Endodermal cell (in vitro differentiated cells): ENCODE measurements around the gene PDE6G. TPM values are rescaled to one million over a fixed set of nuclear protein-coding genes. Genes with fewer than 3 reads are reported as not detected.

Experiments used
- DNase-seq: peaks from one replicate; pipeline ENCODE4 v3.0.0-alpha.2; 2017
- H3K27ac ChIP-seq: 2 replicates; pipeline ENCODE4 v1.5.1; 2013; ENCODE audit warnings: mild to moderate bottlenecking, low read depth, low read length, moderate library complexity
- H3K27me3 ChIP-seq: 2 replicates; pipeline ENCODE4 v1.6.1; 2013; ENCODE audit warnings: mild to moderate bottlenecking, low read length, moderate library complexity; ENCODE audit not compliant: insufficient read depth, control insufficient read depth, poor library complexity, severe bottlenecking
- H3K36me3 ChIP-seq: 2 replicates; pipeline ENCODE4 v1.7.0; 2013; ENCODE audit warnings: mild to moderate bottlenecking, low read length, moderate library complexity; ENCODE audit not compliant: control insufficient read depth, insufficient read depth
- H3K4me1 ChIP-seq: one replicate; pipeline ENCODE4 v1.7.0; 2013; ENCODE audit warnings: low read length; ENCODE audit not compliant: control insufficient read depth, insufficient read depth
- H3K4me3 ChIP-seq: 2 replicates; pipeline ENCODE4 v1.5.1; 2013; ENCODE audit warnings: mild to moderate bottlenecking, low read length, moderate library complexity
- H3K9ac ChIP-seq: 2 replicates; pipeline ENCODE4 v1.6.1; 2013; ENCODE audit warnings: mild to moderate bottlenecking, low read length, moderate library complexity; ENCODE audit not compliant: poor library complexity, severe bottlenecking; ENCODE audit errors: extremely low read depth
- H3K9me3 ChIP-seq: 2 replicates; pipeline ENCODE4 v1.6.1; 2013; ENCODE audit warnings: mild to moderate bottlenecking, low read length, moderate library complexity; ENCODE audit not compliant: control insufficient read depth
- H3K27ac Mint-ChIP-seq: 2 replicates; pipeline ENCODE4 v1.8.0; 2020; ENCODE audit warnings: mixed read lengths
- H3K27me3 Mint-ChIP-seq: 2 replicates; pipeline ENCODE4 v1.8.0; 2021; ENCODE audit warnings: mild to moderate bottlenecking, mixed read lengths; ENCODE audit not compliant: insufficient read depth
- H3K36me3 Mint-ChIP-seq: 2 replicates; pipeline ENCODE4 v1.8.0; 2020; ENCODE audit warnings: low read depth, mixed read lengths
- H3K4me1 Mint-ChIP-seq: 2 replicates; pipeline ENCODE4 v1.8.0; 2020; ENCODE audit warnings: mixed read lengths
- H3K4me3 Mint-ChIP-seq: 2 replicates; pipeline ENCODE4 v1.8.0; 2020; ENCODE audit warnings: mild to moderate bottlenecking, moderate library complexity, mixed read lengths
- H3K9me3 Mint-ChIP-seq: 2 replicates; pipeline ENCODE4 v1.8.0; 2020; ENCODE audit warnings: mild to moderate bottlenecking, mixed read lengths
- CTCF ChIP-seq: fragments of 200-600 bp; sonication (generic); conservative IDR thresholded peaks from 2 replicates; pipeline ENCODE4 v1.5.0; 2021; ENCODE audit warnings: antibody characterized with exemption, mild to moderate bottlenecking
- WGBS, 2 experiments: methylation state at CpG; one replicate each; pipeline versions ENCODE4 v1.1.5 to v1.1.7; 2013; ENCODE audit warnings: missing lambda C conversion rate in 2 of 2, mixed read lengths in 1 of 2; ENCODE audit not compliant: insufficient coverage in 1 of 2, insufficient read length in 1 of 2; 5-methylcytosine and 5-hydroxymethylcytosine counted together
- total RNA-seq, 2 donors: library from RNA; stranded (reverse); fragmentation: NEBNext Ultra II Directional in 1 of 2; extraction: Animal tissue kit (Norgen Biotek cat#: 25700) in 1 of 2; gene quantifications; 2 replicates in 1 of 2; 3 replicates in 1 of 2; pipeline ENCODE4 v1.2.1, GENCODE V29; 2021

PDE6G gene
- total RNA-seq, 2 donors from 2014 or later, result 3.2 to 4.3 TPM

GRCh38 chr17:81636505-81637288 lies 19.6 kb downstream of the PDE6G start, which contains the start of the genes NPLOC4 and TSPAN10:
Gene NPLOC4, minus strand, starts transcription at chr17:81637112. Its CDS starts 182 bp downstream, at chr17:81636930.
Gene TSPAN10, plus strand, starts transcription at chr17:81637196. Its CDS starts 5,217 bp downstream, at chr17:81642413.
- Mint-ChIP-seq H3K27me3 (no peaks in the 10 kb centered on the region), H3K36me3 (peaks cover 17% of the 10 kb centered on the region), H3K4me1 (peaks cover 5% of the 10 kb centered on the region), H3K4me3 (peak within 1 kb of the TSS; percentile 88), H3K27ac (peak within 1 kb of the TSS; percentile 99), H3K9me3 (no peaks in the 10 kb centered on the region)
- no peak for TF ChIP-seq CTCF
- peak within 1 kb of the TSS; percentile 83 for H3K27ac ChIP-seq
- H3K9ac ChIP-seq, result peak within 1 kb of the TSS; percentile 92
- peak within 1 kb of the TSS; percentile 99 for H3K4me3 ChIP-seq
- 0% methylated on average over 38 to 77 of the region's 77 CpGs for WGBS, 2 experiments
- H3K9me3 ChIP-seq, result no peaks in the 10 kb centered on the region
- H3K4me1 ChIP-seq, result no peaks in the 10 kb centered on the region
- DNase-seq, result peak; percentile 98
- H3K27me3 ChIP-seq, result no peaks in the 10 kb centered on the region
- H3K36me3 ChIP-seq, result peaks cover 16% of the 10 kb centered on the region

GRCh38 chr17:81635973-81636504 lies 20.3 kb downstream of the PDE6G start:
- H3K4me3 Mint-ChIP-seq, result peak overlapping the region; percentile 88
- 36 to 37% methylated on average over 15 to 17 of the region's 18 CpGs for WGBS, 2 experiments
- DNase-seq, result no peak

GRCh38 chr17:81635431-81635830 lies 20.9 kb downstream of the PDE6G start:
- H3K36me3 ChIP-seq, result peaks cover 17% of the 10 kb centered on the region
- no peaks in the 10 kb centered on the region for H3K27me3 Mint-ChIP-seq
- H3K27me3 ChIP-seq, result no peaks in the 10 kb centered on the region
- no peak for TF ChIP-seq CTCF
- peak overlapping the region; percentile 88 for H3K4me3 Mint-ChIP-seq
- H3K27ac Mint-ChIP-seq, result peak overlapping the region; percentile 99
- H3K9me3 Mint-ChIP-seq, result no peaks in the 10 kb centered on the region
- H3K4me1 Mint-ChIP-seq, result peaks cover 5% of the 10 kb centered on the region
- H3K4me1 ChIP-seq, result no peaks in the 10 kb centered on the region
- peaks cover 23% of the 10 kb centered on the region for H3K36me3 Mint-ChIP-seq
- no peak overlapping the region for H3K27ac ChIP-seq
- no peaks in the 10 kb centered on the region for H3K9me3 ChIP-seq
- no peak for DNase-seq
- H3K4me3 ChIP-seq, result peak overlapping the region; percentile 99
- H3K9ac ChIP-seq, result peak overlapping the region; percentile 92
- 94 to 96% methylated on average over 5 of the region's 5 CpGs for WGBS, 2 experiments

More at GRCh38 chr17:81635973-81636504, 20.3 kb downstream of the PDE6G start:
- peaks cover 5% of the 10 kb centered on the region for H3K4me1 Mint-ChIP-seq
- H3K27me3 ChIP-seq, result no peaks in the 10 kb centered on the region
- no peaks in the 10 kb centered on the region for H3K4me1 ChIP-seq
- no peaks in the 10 kb centered on the region for H3K9me3 ChIP-seq
- H3K9ac ChIP-seq, result peak overlapping the region; percentile 92
- no peaks in the 10 kb centered on the region for H3K27me3 Mint-ChIP-seq
- no peaks in the 10 kb centered on the region for H3K9me3 Mint-ChIP-seq
- peak overlapping the region; percentile 99 for H3K4me3 ChIP-seq
- H3K36me3 Mint-ChIP-seq, result peaks cover 21% of the 10 kb centered on the region
- peak overlapping the region; percentile 99 for H3K27ac Mint-ChIP-seq
- peaks cover 16% of the 10 kb centered on the region for H3K36me3 ChIP-seq
- H3K27ac ChIP-seq, result peak overlapping the region; percentile 83
- no peak for TF ChIP-seq CTCF
